DMS114 treated with DMSO at 0.1 percent for 48 hours (cell line): ENCODE measurements around the gene CBY2.
"Not testable (repeated sequence)": the region's sequence is repeated elsewhere in the genome, so short reads cannot be mapped to it uniquely, and the experiment has no call there.

Experiments used
- DNase-seq: peaks from one replicate; lab custom pipeline; 2025; ENCODE audit not compliant: unreplicated experiment; lab: John Stamatoyannopoulos, UW

CBY2 gene, protein sequence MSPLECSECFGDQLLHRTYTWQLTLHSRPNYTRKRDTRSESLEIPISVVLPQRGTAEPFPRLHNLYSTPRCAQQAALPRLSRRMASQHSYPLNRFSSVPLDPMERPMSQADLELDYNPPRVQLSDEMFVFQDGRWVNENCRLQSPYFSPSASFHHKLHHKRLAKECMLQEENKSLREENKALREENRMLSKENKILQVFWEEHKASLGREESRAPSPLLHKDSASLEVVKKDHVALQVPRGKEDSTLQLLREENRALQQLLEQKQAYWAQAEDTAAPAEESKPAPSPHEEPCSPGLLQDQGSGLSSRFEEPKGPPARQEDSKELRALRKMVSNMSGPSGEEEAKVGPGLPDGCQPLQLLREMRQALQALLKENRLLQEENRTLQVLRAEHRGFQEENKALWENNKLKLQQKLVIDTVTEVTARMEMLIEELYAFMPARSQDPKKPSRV

DNA sequence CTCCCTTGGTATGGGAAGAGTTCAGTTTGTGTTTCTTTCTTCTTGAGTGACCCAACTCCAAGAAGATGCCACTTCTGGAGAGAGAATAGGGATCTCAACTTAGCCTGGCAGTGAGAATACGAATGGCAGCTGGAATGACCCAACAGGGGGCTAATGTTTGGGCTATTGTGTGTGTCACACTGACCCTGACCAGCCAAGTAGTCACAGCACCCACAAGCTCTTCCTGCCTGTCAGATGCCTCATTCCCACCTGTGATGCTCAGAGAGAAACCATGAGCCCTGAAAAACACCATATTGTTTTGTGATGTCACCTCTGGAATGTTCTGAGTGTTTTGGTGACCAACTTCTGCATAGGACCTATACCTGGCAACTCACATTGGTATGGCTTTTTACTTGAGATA, at the start of gene CBY2:
CBY2 (plus strand) TSS at position 233 of the 400 bp plus-strand sequence; CDS start at position 304, 71 bp downstream.
- no peak for DNase-seq

DNA sequence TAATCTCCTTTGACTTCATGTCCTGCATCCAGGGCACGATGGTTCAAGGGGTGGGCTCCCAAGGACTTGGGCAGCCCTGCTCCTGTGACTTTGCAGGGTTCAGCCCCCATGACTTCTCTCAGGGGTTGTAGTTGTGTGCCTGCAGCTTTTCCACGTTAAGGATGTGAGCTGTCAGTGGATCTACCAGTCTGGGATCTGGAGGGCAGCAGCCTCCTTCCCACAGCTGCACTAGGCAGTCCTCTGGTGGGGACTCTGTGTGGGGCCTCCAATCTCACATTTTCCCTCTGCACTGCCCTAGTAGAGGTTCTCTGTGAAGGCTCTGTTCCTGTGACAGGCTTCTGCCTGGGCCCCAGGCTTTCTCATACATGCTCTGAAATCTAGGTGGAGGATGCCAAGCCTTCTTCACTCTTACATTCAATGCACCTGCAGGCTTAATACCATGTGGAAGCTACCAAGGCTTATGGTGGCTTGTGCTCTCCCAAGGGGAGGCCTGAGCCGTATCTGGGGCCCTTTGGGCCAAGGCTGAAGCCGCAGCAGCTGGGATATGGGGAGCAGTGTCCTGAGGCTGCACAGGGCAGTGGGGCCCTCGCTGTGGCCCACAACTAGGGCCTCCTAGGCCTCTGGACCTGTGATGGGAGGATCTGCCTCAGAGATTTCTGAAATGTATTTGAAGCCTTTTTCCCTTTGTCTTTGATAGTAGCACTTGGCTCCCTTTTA, 47.3 kb upstream of the CBY2 start:
- no peak for DNase-seq

DNA sequence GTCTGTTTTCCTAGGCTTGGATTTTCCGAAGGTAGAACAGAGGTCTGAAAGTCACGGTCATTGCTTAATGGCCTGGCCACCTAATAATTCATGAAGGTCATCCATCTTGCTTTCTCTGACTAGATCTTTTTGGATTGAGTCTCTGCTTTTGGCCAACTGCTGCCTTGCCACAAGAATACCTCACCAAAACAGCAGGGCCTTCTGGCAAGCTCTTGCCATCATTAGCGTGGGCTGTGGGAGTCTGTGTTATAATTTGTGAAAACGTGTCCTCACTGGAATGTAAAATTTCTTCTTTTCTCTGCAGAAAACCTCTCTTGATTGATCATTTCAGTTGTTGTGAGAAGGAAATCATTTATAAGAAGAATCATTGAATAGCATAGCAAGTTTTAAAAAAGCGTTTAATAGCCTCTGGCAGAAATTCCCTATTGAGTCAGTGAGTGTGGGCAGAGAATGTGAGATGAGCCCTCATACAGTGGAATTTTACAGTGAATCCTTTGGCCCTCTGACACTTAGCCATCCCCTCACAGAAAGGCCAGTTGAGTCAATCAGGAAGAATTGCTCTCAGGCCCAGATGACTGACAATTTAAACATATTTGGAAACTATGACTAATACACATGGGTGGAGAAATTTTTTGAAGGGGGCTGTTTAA, 43.4 kb upstream of the CBY2 start:
- no peak for DNase-seq

DNA sequence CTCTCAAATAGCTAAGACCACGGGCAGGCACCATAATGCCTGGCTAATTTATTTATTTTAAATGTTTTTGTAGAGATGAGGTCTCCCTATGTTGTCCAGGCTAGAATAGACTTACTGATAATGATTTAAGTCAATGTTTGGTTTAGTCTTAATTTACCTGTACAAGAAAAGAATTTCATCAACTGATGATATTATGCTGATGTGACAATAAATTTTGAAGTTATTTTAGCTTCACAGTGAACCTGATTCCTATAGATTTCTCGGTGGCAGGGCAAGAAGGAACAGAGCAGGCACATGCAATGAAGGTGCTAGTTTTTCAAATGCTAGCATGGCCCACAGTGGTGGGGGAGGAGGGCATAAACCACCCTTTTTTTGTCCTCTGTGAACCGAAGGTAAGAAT, 42.6 kb upstream of the CBY2 start:
- no peak for DNase-seq

DNA sequence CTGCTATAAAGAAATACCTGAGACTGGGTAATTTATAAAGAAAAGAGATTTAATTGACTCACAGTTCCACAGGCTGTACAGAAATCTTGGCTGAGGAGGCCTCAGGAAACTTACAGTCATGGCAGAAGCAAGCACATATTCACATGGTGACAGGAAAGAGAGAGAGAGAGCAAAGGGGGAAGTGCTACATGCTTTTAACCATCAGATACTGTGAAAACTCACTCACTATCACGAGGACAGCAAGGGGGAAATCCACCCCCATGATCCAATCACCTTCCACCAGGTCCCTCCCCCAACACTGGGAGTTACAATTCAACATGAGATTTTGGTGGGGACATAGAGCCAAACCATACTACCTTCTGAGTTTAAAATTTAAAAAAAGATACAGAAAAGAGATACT, 41.7 kb upstream of the CBY2 start:
- DNase-seq: not testable (repeated sequence)

DNA sequence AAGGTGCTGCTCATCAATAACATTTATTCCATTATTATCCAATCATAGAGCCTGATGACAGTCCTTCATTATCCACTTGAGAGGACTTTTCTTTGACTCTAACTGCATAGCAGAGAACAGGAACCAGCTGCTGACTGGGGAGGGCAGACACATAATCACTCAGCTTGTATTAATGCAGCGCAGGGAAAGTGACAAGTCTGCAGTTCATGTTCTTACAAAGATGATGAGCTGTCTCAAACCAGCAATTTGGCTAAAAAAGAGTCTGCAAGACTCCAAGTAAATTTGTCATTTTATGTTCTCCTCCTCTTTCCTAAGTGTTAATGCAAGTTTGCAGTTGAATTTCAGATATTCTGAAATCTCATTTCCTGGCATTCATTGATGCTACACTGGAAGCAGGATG, 40.0 kb upstream of the CBY2 start:
- DNase-seq: no peak

DNA sequence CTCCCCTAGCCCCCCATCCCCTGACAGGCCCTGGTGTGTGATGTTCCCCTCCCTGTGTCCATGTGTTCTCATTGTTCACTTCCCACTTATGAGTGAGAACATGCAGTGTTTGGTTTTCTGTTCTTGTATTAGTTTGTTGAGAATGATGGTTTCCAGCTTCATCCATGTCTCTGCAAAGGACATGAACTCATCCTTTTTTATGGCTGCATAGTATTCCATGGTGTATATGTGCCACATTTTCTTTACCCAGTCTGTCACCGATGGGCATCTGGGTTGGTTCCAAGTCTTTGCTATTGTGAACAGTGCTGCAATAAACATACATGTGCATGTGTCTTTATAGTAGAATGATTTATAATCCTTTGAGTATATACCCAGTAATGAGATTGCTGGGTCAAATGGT, 39.2 kb upstream of the CBY2 start:
- not testable (repeated sequence) for DNase-seq

DNA sequence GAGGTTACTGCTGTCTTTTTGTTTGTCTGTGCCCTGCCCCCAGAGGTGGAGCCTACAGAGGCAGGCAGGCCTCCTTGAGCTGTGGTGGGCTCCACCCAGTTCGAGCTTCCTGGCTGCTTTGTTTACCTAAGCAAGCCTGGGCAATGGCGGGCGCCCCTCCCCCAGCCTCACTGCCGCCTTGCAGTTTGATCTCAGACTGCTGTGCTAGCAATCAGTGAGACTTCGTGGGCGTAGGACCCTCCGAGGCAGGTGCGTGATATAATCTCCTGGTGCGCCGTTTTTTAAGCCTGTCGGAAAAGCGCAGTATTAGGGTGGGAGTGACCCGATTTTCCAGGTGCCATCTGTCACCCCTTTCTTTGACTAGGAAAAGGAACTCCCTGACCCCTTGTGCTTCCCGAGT, 32.5 kb upstream of the CBY2 start:
- DNase-seq: not testable (repeated sequence)

DNA sequence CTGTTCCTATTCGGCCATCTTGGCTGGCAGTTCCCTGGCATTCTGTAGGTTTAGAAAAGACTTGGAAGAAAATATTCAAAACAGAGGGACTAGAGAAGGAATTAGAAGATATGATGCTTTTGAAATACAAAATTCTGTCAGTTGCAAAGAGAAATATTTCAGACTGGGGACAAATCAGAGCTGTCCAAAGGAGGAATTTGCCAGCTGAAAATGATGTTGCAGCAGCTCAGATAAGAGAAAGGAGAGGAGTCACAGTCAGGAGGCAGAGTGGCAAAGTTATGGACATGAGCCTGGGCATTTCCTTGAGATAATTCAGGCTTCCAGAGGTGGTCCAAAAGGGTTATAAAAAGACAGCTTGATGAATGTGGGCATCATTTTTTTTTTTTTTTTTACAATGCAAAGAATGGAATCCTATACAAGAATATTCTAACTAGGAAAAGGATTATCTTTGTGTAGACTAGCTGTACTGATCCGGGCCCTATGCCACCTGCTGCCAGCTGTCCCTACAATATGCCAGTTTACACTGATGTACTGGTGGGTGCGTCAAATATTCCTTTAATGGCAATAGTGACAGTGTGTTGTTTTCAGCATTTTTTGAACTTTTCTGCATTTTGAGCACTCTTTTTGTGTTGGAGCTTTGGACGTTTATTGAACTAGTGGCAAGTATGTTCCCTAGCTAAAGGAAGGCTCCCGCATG, 31.8 kb upstream of the CBY2 start:
- no peak for DNase-seq

DNA sequence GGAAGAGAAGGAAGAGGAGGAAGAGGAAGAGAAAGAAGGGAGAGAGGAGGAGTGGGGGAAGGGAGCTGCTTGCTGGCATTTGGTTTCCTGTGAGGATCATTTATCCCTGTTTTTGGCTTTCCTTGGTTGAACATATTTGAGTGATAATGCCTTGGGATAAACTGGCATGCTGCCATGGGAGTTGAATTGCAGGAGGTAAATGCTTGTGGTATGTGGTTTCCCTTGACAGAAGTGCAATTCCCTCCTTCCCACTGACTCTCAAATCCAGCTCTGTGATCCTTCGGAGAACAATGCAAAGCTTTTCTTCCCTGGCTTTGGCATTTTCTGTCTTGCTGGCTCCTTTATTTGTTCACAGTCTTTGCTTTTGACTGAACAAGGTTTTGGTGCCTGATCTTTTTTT, 27.2 kb upstream of the CBY2 start:
- no peak for DNase-seq

DNA sequence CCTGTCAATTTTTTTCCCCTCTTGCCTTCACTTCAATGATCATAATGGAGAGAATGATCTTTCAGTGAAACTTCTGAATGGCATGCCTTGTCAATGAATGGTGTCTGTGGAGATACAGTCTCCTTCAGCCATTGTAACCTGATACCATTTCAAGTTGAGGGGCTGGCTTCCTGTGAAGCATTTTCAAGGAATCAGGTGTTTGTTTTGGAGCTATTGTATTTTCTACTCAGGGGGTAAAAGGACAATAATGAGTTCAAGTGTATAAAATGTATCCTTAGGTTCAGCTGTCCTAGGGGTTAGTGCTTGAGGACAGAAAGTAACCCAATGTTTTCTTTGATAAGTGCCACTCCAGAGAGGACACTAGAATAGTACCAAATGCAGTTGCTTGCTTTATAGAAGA, 23.8 kb upstream of the CBY2 start:
- DNase-seq: no peak

DNA sequence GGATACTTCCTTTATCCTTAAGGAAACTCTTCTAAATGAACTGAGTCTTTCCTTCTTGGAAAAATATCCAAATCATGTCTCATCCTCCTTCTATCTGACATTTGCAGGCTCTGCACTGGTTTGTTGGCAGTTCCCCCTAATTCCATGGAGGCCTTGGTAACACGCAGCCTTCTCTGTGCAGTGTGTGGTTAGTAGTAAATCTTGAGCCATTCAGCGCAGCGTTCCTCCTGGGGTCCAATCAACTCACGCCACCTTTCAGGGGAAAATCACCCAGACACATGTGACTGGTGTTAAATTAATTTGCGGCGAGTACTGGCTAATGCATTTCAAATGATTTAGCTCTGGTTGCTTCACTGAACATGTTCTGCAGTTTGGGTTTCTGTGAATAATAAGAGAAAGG, 21.0 kb upstream of the CBY2 start:
- no peak for DNase-seq

DNA sequence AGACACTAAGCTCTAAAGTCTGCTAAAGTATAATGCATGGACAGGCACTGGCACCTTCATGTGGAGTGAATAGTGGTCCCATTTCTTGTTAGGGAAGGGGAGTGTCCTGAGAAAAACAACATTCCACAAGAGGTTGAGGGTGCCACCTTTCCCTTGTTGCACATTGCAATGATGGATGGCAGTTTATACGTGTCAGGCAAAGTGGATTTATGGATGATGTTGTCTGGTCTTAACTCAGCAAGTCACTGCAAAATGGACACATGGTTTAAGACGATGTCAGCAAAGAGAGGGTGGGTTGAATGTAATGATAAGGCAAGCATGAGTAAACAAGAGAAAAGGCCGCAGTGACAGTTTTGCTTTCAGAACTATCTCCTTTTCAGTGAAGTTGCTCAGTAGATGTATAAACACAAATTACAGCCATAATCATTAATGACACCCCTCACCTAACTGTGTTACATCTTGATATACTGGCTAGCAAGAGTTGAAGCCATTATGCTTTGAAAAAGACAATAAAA, 19.6 kb upstream of the CBY2 start:
- no peak for DNase-seq

DNA sequence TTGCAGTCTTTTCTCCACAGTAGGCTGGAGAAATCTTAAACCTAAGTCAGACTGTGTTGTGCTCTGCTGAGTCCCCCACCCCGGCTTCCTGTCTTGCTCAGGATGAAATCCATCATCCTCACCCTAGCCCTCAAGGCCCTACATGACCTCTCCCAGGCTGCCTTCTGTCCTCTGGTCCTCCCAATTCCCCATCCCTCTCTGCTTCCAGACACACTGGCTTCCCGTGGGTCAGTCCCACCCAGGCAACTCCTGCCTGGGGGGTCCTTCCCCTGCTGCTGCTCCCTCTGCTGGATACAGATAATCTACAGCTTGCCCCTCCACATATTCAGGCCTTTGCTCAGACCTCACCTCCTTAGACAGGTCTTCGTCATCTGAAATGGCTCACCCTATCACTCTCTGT, 18.4 kb upstream of the CBY2 start:
- DNase-seq: no peak

DNA sequence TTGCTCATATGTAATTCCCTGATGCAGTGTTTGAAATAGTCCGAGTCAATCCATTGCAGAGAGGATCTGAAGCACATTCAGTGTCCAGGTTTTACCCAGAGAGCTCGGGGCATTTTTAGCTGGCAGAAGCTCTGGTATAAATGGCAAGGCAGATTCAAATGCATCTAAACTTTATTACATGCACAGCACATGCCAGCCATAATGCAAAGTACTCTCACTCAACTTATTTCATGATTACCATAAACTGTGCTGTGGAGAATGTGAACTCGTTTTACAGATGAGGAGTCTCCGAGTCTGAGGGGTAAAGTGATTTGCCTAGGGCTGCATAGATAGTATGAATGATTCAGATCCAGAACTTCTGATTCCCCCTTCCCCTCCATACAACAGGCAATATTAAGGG, 13.5 kb upstream of the CBY2 start:
- no peak for DNase-seq

DNA sequence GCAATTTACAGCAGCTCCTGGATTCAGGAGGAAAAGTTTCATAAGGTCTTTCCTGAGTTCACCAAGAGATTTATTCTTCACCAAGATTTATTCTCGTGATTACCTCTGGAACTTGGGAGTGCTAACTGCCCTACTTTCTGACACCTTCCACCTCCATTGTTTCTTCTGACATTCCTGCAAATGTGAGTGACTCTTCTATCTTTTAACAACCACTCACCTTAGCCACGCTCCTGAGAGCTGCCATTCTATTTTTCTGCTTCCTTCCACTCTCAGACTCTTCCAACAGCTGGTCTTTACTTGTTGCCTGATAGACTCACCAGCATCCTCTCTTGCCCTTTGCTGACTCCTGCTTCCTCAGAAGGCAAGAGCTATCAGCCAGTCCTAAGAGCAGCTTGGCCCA, 11.5 kb upstream of the CBY2 start:
- no peak for DNase-seq

DNA sequence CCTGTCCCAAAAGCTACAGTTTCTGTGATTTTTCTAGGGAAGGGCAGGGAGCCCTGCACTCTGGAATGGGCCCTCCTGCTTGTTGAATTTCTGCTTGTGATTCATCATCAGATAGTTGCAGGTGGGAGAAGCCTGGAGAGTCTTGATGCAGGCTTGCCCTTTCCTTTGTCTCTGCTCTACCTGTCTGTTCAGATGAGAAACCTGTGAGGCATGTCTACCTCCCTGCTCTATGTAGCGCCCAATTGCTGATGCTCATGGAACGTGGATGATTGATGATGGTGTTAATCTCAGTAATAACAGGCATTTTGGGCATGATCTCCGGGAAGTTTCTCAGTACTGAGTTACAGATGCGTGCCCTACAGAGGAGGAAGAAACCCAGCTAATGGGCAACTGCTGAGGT, 10.9 kb upstream of the CBY2 start:
- DNase-seq: no peak

DNA sequence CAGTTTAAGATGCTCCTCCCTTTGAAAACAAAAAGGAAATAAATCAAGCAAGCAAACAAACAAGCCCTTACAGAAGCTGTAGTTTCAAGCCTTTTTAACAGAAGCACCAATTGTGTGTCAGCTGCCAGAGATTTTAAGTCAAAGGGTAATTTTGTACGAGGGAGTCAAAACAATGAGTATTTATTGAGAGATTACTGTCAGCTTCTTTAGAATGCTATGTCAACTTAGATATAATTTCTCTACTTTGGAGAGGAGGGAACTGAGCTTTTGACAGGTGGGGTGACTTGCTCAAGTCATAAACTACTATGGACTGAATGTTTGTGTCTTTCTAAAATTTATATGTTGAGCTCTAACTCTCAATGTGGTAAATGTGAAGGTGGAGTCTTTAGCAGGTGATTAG, 10.5 kb upstream of the CBY2 start:
- DNase-seq: no peak

DNA sequence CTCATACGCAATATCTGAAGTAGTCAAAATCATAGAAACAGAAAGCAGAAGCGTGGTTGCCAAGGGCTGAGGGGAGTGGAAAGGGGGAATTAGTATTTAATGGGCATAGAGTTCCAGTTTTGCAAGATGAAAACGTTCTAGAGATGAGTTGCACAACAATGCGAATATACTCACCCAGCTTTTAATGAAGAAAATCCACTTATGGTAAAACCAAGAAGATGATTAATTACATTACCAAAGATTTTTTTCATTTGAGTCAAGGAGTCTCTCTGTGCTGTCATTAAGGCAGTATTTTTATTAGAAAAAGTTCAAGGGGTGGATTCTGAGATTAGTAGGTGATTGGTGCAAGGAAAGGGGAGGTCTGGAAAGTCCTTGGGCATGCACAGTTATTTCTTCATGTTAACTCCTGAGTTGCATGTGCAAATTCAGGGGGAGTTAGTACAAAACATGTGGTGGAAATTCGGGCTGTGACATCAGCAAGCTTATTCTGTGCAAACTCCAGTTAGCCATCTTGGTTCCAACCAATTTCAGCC, 6.9 kb upstream of the CBY2 start:
- DNase-seq: no peak

DNA sequence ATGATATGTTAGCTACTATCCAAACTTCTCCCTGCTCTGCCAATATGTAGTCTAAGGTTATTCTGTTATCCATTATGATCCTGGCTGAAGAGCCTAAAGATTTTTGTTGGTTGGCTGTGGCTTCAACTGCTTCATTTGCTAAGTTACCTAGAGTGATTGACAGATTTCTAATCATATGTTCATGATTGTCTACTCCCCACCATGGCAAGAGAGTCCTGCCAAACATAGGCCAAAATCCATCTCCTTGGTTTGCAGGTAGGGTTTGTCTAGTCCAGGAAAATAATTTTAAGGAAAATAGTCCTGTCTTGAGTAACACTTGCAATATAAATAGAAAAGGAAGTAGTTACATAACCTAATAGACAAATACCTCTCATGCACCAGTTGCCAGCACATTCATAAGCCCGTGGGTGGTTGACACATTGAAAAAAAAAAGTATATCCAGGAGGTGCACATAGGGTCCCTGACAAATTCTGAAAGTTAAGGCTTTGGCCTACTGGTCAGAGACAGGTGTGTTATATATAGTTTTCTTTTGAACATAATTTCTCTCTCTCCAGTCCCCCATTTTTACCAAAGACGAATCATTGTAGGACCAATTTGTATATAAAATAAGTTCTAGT, 5.4 kb upstream of the CBY2 start:
- no peak for DNase-seq
